CD4-positive, alpha-beta T cell treated with Interleukin-12 subunit alpha and Interleukin-12 subunit beta, for 1 hour (primary cell): ENCODE data around the gene ACTN2.
"Not testable (repeated sequence)": the region's sequence is repeated elsewhere in the genome, so short reads cannot be mapped to it uniquely, and the experiment has no call there.

Experiments used
- DNase-seq: peaks from one replicate; pipeline ENCODE4 v3.0.0-alpha.2; 2020

ACTN2 gene

GRCh38 chr1:236685917-236686814 lies at the start of gene ACTN2:
Gene ACTN2 (plus strand): TSS chr1:236686499. CDS start chr1:236686674, 175 bp downstream.
- DNase-seq: peak; percentile 63

GRCh38 chr1:236638945-236639344 lies 47.4 kb upstream of the ACTN2 start:
- no peak for DNase-seq

GRCh38 chr1:236639686-236640085 lies 46.6 kb upstream of the ACTN2 start:
- no peak for DNase-seq

- DNase-seq: no peak
These were observed 43.5 kb upstream of the ACTN2 start for GRCh38 chr1:236642763-236643162.

GRCh38 chr1:236645016-236645680 lies 41.2 kb upstream of the ACTN2 start:
- no peak for DNase-seq

GRCh38 chr1:236654511-236654910 lies 31.8 kb upstream of the ACTN2 start:
- no peak for DNase-seq

- DNase-seq: no peak
These were observed 31.3 kb upstream of the ACTN2 start for GRCh38 chr1:236654957-236655356.

- no peak for DNase-seq
These were observed 28.9 kb upstream of the ACTN2 start for GRCh38 chr1:236657398-236657797.

- no peak for DNase-seq
These were observed 26.3 kb upstream of the ACTN2 start for GRCh38 chr1:236659792-236660587.

GRCh38 chr1:236663934-236664333 lies 22.4 kb upstream of the ACTN2 start:
- no peak for DNase-seq

- DNase-seq: not testable (repeated sequence)
These were observed 17.4 kb upstream of the ACTN2 start for GRCh38 chr1:236668909-236669308.

GRCh38 chr1:236670060-236670459 lies 16.2 kb upstream of the ACTN2 start:
- no peak for DNase-seq

- DNase-seq: no peak
These were observed 12.9 kb upstream of the ACTN2 start for GRCh38 chr1:236673289-236673919.

GRCh38 chr1:236677641-236678235 lies 8.6 kb upstream of the ACTN2 start:
- DNase-seq: no peak

GRCh38 chr1:236681219-236681618 lies 5.1 kb upstream of the ACTN2 start:
- DNase-seq: no peak

GRCh38 chr1:236685205-236685916 lies 938 bp upstream of the ACTN2 start:
- no peak for DNase-seq

- no peak for DNase-seq
These were observed 489 bp downstream of the ACTN2 start for GRCh38 chr1:236686815-236687160.

- DNase-seq: no peak
These were observed 974 bp downstream of the ACTN2 start for GRCh38 chr1:236687273-236687672.

GRCh38 chr1:236688705-236689104 lies 2.4 kb downstream of the ACTN2 start:
- no peak for DNase-seq

- DNase-seq: no peak
These were observed 3.6 kb downstream of the ACTN2 start for GRCh38 chr1:236689713-236690569.

- no peak for DNase-seq
These were observed 5.0 kb downstream of the ACTN2 start for GRCh38 chr1:236691348-236691747.
